Measurements from ENCODE around the gene NXN.
"Not testable (repeated sequence)": the region's sequence is repeated elsewhere in the genome, so short reads cannot be mapped to it uniquely, and the experiment has no call there.

NXN gene

GRCh38 chr17:806781-807522 is 172.6 kb downstream of the NXN start:
- no peak for DNase-seq
- Histone ChIP-seq H3K27ac (ENCODE audit: insufficient read depth in 1 of 2, low read depth in 1 of 2, low read length in 2 of 2, poor library complexity in 1 of 2, severe bottlenecking in 2 of 2) (no peak overlapping the region), H3K4me1 (ENCODE audit: control extremely low read depth in 1 of 4, control insufficient read depth in 4 of 4, insufficient read depth in 4 of 4, low read length in 3 of 4) (no peaks in the 10 kb centered on the region), H3K4me3 (ENCODE audit: control insufficient read depth in 1 of 7, extremely low read depth in 1 of 7, insufficient read depth in 4 of 7, low read depth in 2 of 7, low read length in 6 of 7) (no peak overlapping the region), H3K9me3 (ENCODE audit: control extremely low read depth in 1 of 5, control insufficient read depth in 4 of 5, insufficient read depth in 2 of 5, low read depth in 1 of 5, low read length in 4 of 5) (no peaks in the 10 kb centered on the region), H3K27me3 (replicated peaks in 2 of 5; ENCODE audit: control insufficient read depth in 4 of 5, insufficient read depth in 5 of 5, low read length in 4 of 5) (peaks cover 0 to 5% (median 0%) of the 10 kb centered on the region in 5 experiments), H3K36me3 (ENCODE audit: control insufficient read depth in 4 of 4, insufficient read depth in 4 of 4, low read length in 3 of 4) (no peaks in the 10 kb centered on the region)
- POLR2A ChIA-PET, result no interaction called here
- CTCF ChIA-PET, result interaction anchor here (0.6 to 0.9 kb wide), 2 partner anchors 18 to 54 kb away, joined by 3 read pairs; no protein-coding TSS in a partner anchor
- 96% methylated on average over 29 of the region's 33 CpGs for WGBS (ENCODE audit: insufficient coverage)

DNA sequence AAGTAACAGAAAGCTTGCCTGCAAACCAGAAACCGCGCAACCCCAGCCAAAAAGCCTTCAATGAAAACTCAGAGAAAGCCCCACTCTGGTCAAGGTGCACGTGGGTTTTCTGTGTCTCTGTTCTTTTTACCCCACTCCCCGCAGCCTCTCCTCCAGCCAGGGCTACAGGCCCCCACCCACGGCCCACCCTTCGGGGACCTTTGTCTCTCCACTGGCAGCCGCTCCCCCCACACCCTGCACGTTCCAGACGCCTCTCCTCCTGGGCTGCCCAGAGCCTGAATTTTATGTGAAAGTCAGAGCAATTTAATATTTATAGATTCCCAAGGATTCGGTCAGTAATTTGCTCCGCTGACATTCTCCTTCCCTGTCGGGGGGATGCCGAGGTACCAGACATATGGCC is 173.2 kb downstream of the NXN start:
- Histone ChIP-seq H3K4me3 (ENCODE audit: control insufficient read depth in 1 of 7, extremely low read depth in 1 of 7, insufficient read depth in 4 of 7, low read depth in 2 of 7, low read length in 6 of 7) (no peak overlapping the region), H3K27me3 (replicated peaks in 2 of 5; ENCODE audit: control insufficient read depth in 4 of 5, insufficient read depth in 5 of 5, low read length in 4 of 5) (peaks cover 0 to 5% (median 0%) of the 10 kb centered on the region in 5 experiments), H3K9me3 (ENCODE audit: control extremely low read depth in 1 of 5, control insufficient read depth in 4 of 5, insufficient read depth in 2 of 5, low read depth in 1 of 5, low read length in 4 of 5) (no peaks in the 10 kb centered on the region), H3K4me1 (ENCODE audit: control extremely low read depth in 1 of 4, control insufficient read depth in 4 of 4, insufficient read depth in 4 of 4, low read length in 3 of 4) (no peaks in the 10 kb centered on the region), H3K27ac (ENCODE audit: insufficient read depth in 1 of 2, low read depth in 1 of 2, low read length in 2 of 2, poor library complexity in 1 of 2, severe bottlenecking in 2 of 2) (no peak overlapping the region), H3K36me3 (ENCODE audit: control insufficient read depth in 4 of 4, insufficient read depth in 4 of 4, low read length in 3 of 4) (no peaks in the 10 kb centered on the region)
- no peak for DNase-seq
- ChIA-PET CTCF (no interaction called here), POLR2A (no interaction called here)
- WGBS (ENCODE audit: insufficient coverage), result 98% methylated on average over 10 of the region's 13 CpGs

DNA sequence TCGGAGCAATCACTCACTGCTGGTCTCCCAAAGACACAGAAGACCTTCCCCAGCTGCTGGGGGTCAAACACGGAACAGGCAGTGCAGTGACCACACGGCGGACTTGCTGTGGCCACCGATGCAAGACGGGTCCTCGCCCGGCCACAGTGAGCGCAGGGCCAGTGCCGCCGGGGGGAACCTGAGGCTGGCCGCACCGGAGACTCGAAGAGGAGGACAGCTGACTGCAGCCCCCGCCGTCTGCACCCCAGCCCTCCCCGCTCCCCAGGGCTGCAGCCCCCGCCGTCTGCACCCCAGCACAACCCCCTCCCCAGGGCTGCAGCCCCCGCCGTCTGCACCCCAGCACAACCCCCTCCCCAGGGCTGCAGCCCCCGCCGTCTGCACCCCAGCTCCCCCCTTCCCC is 173.7 kb downstream of the NXN start:
- not testable (repeated sequence) for H3K4me3 ChIP-seq (ENCODE audit: control insufficient read depth in 1 of 7, extremely low read depth in 1 of 7, insufficient read depth in 4 of 7, low read depth in 2 of 7, low read length in 6 of 7)
- WGBS (ENCODE audit: insufficient coverage), result 90% methylated on average over 14 of the region's 23 CpGs

GRCh38 chr17:804541-805435 is 174.8 kb downstream of the NXN start:
- DNase-seq, result no peak
- ChIA-PET POLR2A (no interaction called here), CTCF (interaction anchor here (0.9 to 1.1 kb wide), 3 partner anchors 9 to 192 kb away, joined by 3 to 5 read pairs (median 3); partner anchors contain the start of gene TIMM22)
- WGBS (ENCODE audit: insufficient coverage), result 95% methylated on average over 30 of the region's 41 CpGs
- no peaks in the 10 kb centered on the region for H3K4me1 ChIP-seq (ENCODE audit: control extremely low read depth in 1 of 4, control insufficient read depth in 4 of 4, insufficient read depth in 4 of 4, low read length in 3 of 4)
- no peaks in the 10 kb centered on the region for H3K9me3 ChIP-seq (ENCODE audit: control extremely low read depth in 1 of 5, control insufficient read depth in 4 of 5, insufficient read depth in 2 of 5, low read depth in 1 of 5, low read length in 4 of 5)
- no peak overlapping the region for H3K27ac ChIP-seq (ENCODE audit: insufficient read depth in 1 of 2, low read depth in 1 of 2, low read length in 2 of 2, poor library complexity in 1 of 2, severe bottlenecking in 2 of 2)
- no peak overlapping the region for H3K4me3 ChIP-seq (ENCODE audit: control insufficient read depth in 1 of 7, extremely low read depth in 1 of 7, insufficient read depth in 4 of 7, low read depth in 2 of 7, low read length in 6 of 7)
- H3K36me3 ChIP-seq (ENCODE audit: control insufficient read depth in 4 of 4, insufficient read depth in 4 of 4, low read length in 3 of 4), result no peaks in the 10 kb centered on the region
- H3K27me3 ChIP-seq (replicated peaks in 2 of 5; ENCODE audit: control insufficient read depth in 4 of 5, insufficient read depth in 5 of 5, low read length in 4 of 5), result peaks cover 0 to 5% (median 1%) of the 10 kb centered on the region in 5 experiments

More for the DNA sequence above, 173.7 kb downstream of the NXN start:
- POLR2A ChIA-PET; H3K27me3 ChIP-seq (replicated peaks in 2 of 5; ENCODE audit: control insufficient read depth in 4 of 5, insufficient read depth in 5 of 5, low read length in 4 of 5); CTCF ChIA-PET; H3K36me3 ChIP-seq (ENCODE audit: control insufficient read depth in 4 of 4, insufficient read depth in 4 of 4, low read length in 3 of 4); H3K4me1 ChIP-seq (ENCODE audit: control extremely low read depth in 1 of 4, control insufficient read depth in 4 of 4, insufficient read depth in 4 of 4, low read length in 3 of 4); DNase-seq; H3K27ac ChIP-seq (ENCODE audit: insufficient read depth in 1 of 2, low read depth in 1 of 2, low read length in 2 of 2, poor library complexity in 1 of 2, severe bottlenecking in 2 of 2); H3K9me3 ChIP-seq (ENCODE audit: control extremely low read depth in 1 of 5, control insufficient read depth in 4 of 5, insufficient read depth in 2 of 5, low read depth in 1 of 5, low read length in 4 of 5): not testable (repeated sequence)

DNA sequence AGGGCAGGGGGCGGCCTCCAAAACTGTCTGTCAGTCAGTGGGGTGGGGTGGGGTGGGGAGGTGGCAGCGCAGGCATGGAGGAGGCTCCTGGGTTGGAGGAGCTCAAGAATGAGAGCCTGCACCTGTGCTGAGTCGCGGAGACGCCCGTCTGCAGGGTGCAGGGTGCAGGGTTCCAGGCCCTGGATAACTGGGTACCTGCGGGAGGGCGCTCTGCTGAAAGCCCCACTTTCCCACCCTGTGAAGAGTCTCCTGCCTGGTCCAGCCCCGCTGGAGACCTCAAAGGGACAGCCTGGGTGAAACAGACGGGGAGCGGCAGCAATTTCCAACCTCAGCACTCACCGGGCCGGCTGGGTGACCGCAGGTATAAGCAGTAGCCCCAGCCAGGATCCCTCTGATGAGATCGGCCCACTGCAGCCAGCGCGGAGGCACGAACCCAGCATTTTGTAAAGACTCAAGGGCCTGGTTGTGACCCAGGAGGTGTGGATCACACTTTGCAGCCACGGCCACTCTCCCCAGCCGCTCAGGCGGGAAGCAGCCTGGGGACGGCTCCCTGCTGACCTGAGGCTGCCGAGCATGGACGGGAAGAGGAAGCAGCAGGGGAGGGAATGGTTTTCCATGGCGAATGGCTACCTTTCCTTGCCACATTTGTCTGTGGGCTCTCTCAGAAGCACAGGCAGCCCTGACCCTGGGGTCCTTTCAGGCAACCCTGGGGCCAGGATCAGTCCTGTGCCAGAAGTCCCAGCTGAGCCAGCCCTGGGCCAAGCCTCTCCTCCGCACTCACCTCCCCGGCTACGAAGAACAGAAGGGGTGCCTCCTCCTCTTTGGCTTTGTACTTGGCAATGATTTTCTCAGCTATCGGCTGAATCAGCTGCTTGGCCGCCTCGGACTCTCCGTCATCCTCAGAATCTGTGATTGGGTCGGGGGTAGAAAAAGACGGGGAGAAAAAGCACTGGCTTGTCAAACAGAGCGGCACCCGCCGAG is 176.4 kb downstream of the NXN start:
- Histone ChIP-seq H3K27ac (ENCODE audit: insufficient read depth in 1 of 2, low read depth in 1 of 2, low read length in 2 of 2, poor library complexity in 1 of 2, severe bottlenecking in 2 of 2) (no peak overlapping the region), H3K27me3 (replicated peaks in 2 of 5; ENCODE audit: control insufficient read depth in 4 of 5, insufficient read depth in 5 of 5, low read length in 4 of 5) (peaks cover 0 to 5% (median 1%) of the 10 kb centered on the region in 5 experiments), H3K4me1 (ENCODE audit: control extremely low read depth in 1 of 4, control insufficient read depth in 4 of 4, insufficient read depth in 4 of 4, low read length in 3 of 4) (no peaks in the 10 kb centered on the region), H3K4me3 (ENCODE audit: control insufficient read depth in 1 of 7, extremely low read depth in 1 of 7, insufficient read depth in 4 of 7, low read depth in 2 of 7, low read length in 6 of 7) (no peak overlapping the region), H3K36me3 (ENCODE audit: control insufficient read depth in 4 of 4, insufficient read depth in 4 of 4, low read length in 3 of 4) (no peaks in the 10 kb centered on the region), H3K9me3 (ENCODE audit: control extremely low read depth in 1 of 5, control insufficient read depth in 4 of 5, insufficient read depth in 2 of 5, low read depth in 1 of 5, low read length in 4 of 5) (no peaks in the 10 kb centered on the region)
- no peak for DNase-seq
- 89% methylated on average over 35 of the region's 37 CpGs for WGBS (ENCODE audit: insufficient coverage)
- POLR2A ChIA-PET, result interaction anchor here (0.6 kb wide), 1 partner anchor 15 kb away, joined by 3 read pairs; no protein-coding TSS in a partner anchor
- CTCF ChIA-PET, result interaction anchor here (0.9 kb wide), 1 partner anchor 194 kb away, joined by 3 read pairs; the partner anchor contains the start of gene TIMM22

- Histone ChIP-seq H3K27me3 (replicated peaks in 2 of 5; ENCODE audit: control insufficient read depth in 4 of 5, insufficient read depth in 5 of 5, low read length in 4 of 5) (peaks cover 0 to 5% (median 1%) of the 10 kb centered on the region in 5 experiments), H3K36me3 (ENCODE audit: control insufficient read depth in 4 of 4, insufficient read depth in 4 of 4, low read length in 3 of 4) (no peaks in the 10 kb centered on the region), H3K9me3 (ENCODE audit: control extremely low read depth in 1 of 5, control insufficient read depth in 4 of 5, insufficient read depth in 2 of 5, low read depth in 1 of 5, low read length in 4 of 5) (no peaks in the 10 kb centered on the region), H3K4me3 (ENCODE audit: control insufficient read depth in 1 of 7, extremely low read depth in 1 of 7, insufficient read depth in 4 of 7, low read depth in 2 of 7, low read length in 6 of 7) (no peak overlapping the region), H3K27ac (ENCODE audit: insufficient read depth in 1 of 2, low read depth in 1 of 2, low read length in 2 of 2, poor library complexity in 1 of 2, severe bottlenecking in 2 of 2) (no peak overlapping the region), H3K4me1 (ENCODE audit: control extremely low read depth in 1 of 4, control insufficient read depth in 4 of 4, insufficient read depth in 4 of 4, low read length in 3 of 4) (no peaks in the 10 kb centered on the region)
- CTCF ChIA-PET, result no interaction called here
- 96% methylated on average over 9 of the region's 14 CpGs for WGBS (ENCODE audit: insufficient coverage)
- no peak for DNase-seq
- POLR2A ChIA-PET, result interaction anchor here (0.7 kb wide), 1 partner anchor 752 kb away, joined by 3 read pairs; no protein-coding TSS in a partner anchor
These were observed 177.1 kb downstream of the NXN start for GRCh38 chr17:802481-802880.

All from common myeloid progenitor, CD34-positive (primary cell).